Mammary epithelial cell (primary cell): ENCODE measurements around the gene MAP1A.

ENCODE experiments used
- EZH2 ChIP-seq: IDR thresholded peaks from 2 replicates; pipeline ENCODE4 v1.6.1; 2012; ENCODE audit warnings: low read length, inconsistent platforms, borderline replicate concordance
- TF ChIP-seq, protein P1 (sequence below), 2 donors: IDR thresholded peaks in 1 of 2; conservative IDR thresholded peaks in 1 of 2; 2 replicates each; pipeline ENCODE4 v1.5.1; 2011 to 2012; ENCODE audit warnings: inconsistent platforms in 2 of 2, low read length in 2 of 2, mild to moderate bottlenecking in 2 of 2, control low read depth in 1 of 2, low read depth in 1 of 2; ENCODE audit not compliant: insufficient read depth in 1 of 2; ENCODE audit errors: extremely low read depth in 1 of 2

GRCh38 chr15:43529587-43530345 is 12.4 kb downstream of the MAP1A start:
- TF ChIP-seq EZH2 = no peak
- TF ChIP-seq, protein P1, sequence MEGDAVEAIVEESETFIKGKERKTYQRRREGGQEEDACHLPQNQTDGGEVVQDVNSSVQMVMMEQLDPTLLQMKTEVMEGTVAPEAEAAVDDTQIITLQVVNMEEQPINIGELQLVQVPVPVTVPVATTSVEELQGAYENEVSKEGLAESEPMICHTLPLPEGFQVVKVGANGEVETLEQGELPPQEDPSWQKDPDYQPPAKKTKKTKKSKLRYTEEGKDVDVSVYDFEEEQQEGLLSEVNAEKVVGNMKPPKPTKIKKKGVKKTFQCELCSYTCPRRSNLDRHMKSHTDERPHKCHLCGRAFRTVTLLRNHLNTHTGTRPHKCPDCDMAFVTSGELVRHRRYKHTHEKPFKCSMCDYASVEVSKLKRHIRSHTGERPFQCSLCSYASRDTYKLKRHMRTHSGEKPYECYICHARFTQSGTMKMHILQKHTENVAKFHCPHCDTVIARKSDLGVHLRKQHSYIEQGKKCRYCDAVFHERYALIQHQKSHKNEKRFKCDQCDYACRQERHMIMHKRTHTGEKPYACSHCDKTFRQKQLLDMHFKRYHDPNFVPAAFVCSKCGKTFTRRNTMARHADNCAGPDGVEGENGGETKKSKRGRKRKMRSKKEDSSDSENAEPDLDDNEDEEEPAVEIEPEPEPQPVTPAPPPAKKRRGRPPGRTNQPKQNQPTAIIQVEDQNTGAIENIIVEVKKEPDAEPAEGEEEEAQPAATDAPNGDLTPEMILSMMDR (conservative IDR thresholded peaks at IDR 0.05 in 1 of 2, IDR thresholded peaks at IDR 0.05 in 1 of 2; ENCODE audit: extremely low read depth in 1 of 2, insufficient read depth in 1 of 2, low read depth in 1 of 2, low read length in 2 of 2) = no peak
